BJ (cell line): ENCODE measurements around the gene FAF1. TPM values are rescaled to one million over a fixed set of nuclear protein-coding genes. Genes with fewer than 3 reads are reported as not detected.

ENCODE experiments used
- CTCF ChIA-PET: fragments of 350-600 bp; formaldehyde crosslinking; extraction: SDS; loops from one replicate; lab custom pipeline; 2021; ENCODE audit warnings: antibody characterized with exemption, inconsistent platforms; lab: Yijun Ruan, JAX
- POLR2A ChIA-PET: fragments of 300-600 bp; sonication (Branson Sonifier 250); formaldehyde crosslinking; extraction: SDS; loops from one replicate; lab custom pipeline; 2021; ENCODE audit warnings: antibody characterized with exemption; lab: Charles Lee
- DNase-seq: peaks from one replicate; pipeline ENCODE4 v3.0.0-alpha.2; 2011; ENCODE audit warnings: low read depth
- H3K27me3 ChIP-seq: 2 replicates; pipeline ENCODE4 v1.6.0; 2011; ENCODE audit warnings: low read length; ENCODE audit not compliant: control insufficient read depth, insufficient read depth
- H3K36me3 ChIP-seq: 2 replicates; pipeline ENCODE4 v1.5.1; 2011; ENCODE audit warnings: low read length; ENCODE audit not compliant: control insufficient read depth, insufficient read depth
- H3K4me3 ChIP-seq: 2 replicates; pipeline ENCODE4 v1.5.1; 2011; ENCODE audit warnings: low read depth, mild to moderate bottlenecking, control low read depth, low read length
- polyA plus RNA-seq: library from polyadenylated mRNA; depleted of rRNA; stranded (reverse); fragments of >200 nt; gene quantifications from 2 replicates; pipeline ENCODE4 v1.2.3, GENCODE V29; 2011
- TF ChIP-seq, protein P1 (sequence below): IDR thresholded peaks from 2 replicates; pipeline ENCODE4 v1.5.1; 2011; ENCODE audit warnings: low read depth, mild to moderate bottlenecking, control low read depth, inconsistent platforms, low read length, moderate library complexity; ENCODE audit not compliant: insufficient read depth

FAF1 gene
- polyA plus RNA-seq, 1 experiment = 15.5 TPM

DNA sequence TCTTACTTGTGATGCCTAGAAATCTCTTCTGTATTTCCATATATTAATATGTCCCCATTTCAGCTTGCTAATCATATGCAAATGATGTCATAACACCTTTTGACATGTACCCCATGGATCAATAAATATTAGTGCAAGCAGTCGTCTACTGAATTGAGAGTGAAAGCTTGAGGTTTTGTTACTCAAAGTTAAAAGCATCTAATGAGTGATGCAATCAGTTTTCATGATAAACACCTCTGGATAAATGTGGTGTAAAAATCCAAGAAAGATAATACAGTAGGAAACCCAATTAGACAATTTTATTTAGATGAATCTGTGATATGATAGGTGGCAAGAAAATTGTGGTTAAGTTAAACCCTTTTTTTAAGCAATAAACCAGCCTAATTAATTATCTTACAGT lies 395.6 kb downstream of the FAF1 start:
- DNase-seq = no peak
- H3K27me3 ChIP-seq = no peaks in the 10 kb centered on the region
- ChIA-PET POLR2A (no interaction called here), CTCF (interaction anchor here (1.2 kb wide), 1 partner anchor 16 kb away, joined by 3 read pairs; no protein-coding TSS in a partner anchor)
- TF ChIP-seq, protein P1, sequence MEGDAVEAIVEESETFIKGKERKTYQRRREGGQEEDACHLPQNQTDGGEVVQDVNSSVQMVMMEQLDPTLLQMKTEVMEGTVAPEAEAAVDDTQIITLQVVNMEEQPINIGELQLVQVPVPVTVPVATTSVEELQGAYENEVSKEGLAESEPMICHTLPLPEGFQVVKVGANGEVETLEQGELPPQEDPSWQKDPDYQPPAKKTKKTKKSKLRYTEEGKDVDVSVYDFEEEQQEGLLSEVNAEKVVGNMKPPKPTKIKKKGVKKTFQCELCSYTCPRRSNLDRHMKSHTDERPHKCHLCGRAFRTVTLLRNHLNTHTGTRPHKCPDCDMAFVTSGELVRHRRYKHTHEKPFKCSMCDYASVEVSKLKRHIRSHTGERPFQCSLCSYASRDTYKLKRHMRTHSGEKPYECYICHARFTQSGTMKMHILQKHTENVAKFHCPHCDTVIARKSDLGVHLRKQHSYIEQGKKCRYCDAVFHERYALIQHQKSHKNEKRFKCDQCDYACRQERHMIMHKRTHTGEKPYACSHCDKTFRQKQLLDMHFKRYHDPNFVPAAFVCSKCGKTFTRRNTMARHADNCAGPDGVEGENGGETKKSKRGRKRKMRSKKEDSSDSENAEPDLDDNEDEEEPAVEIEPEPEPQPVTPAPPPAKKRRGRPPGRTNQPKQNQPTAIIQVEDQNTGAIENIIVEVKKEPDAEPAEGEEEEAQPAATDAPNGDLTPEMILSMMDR = no peak
- no peak overlapping the region for H3K4me3 ChIP-seq
- H3K36me3 ChIP-seq = no peaks in the 10 kb centered on the region

GRCh38 chr1:50562106-50562505 lies 398.0 kb downstream of the FAF1 start:
- H3K4me3 ChIP-seq = no peak overlapping the region
- ChIA-PET CTCF (interaction anchor here (1.3 to 1.4 kb wide), 2 partner anchors 17 to 19 kb away, joined by 3 to 4 read pairs; no protein-coding TSS in a partner anchor), POLR2A (no interaction called here)
- no peaks in the 10 kb centered on the region for H3K36me3 ChIP-seq
- no peaks in the 10 kb centered on the region for H3K27me3 ChIP-seq
- TF ChIP-seq, protein P1 = no peak
- no peak for DNase-seq

GRCh38 chr1:50559421-50559820 lies 400.6 kb downstream of the FAF1 start:
- POLR2A ChIA-PET = no interaction called here
- TF ChIP-seq, protein P1 = no peak
- Histone ChIP-seq H3K4me3 (no peak overlapping the region), H3K36me3 (no peaks in the 10 kb centered on the region), H3K27me3 (no peaks in the 10 kb centered on the region)
- CTCF ChIA-PET = no interaction called here
- no peak for DNase-seq

- CTCF ChIA-PET = no interaction called here
- TF ChIP-seq, protein P1 = no peak
- POLR2A ChIA-PET = no interaction called here
- no peak overlapping the region for H3K4me3 ChIP-seq
- no peaks in the 10 kb centered on the region for H3K36me3 ChIP-seq
- no peaks in the 10 kb centered on the region for H3K27me3 ChIP-seq
- no peak for DNase-seq
Measured at GRCh38 chr1:50553921-50554320, 406.1 kb downstream of the FAF1 start.

GRCh38 chr1:50548243-50548642 lies 411.8 kb downstream of the FAF1 start:
- no peaks in the 10 kb centered on the region for H3K36me3 ChIP-seq
- ChIA-PET CTCF (interaction anchor here (0.8 kb wide), 1 partner anchor 39 kb away, joined by 3 read pairs; no protein-coding TSS in a partner anchor), POLR2A (no interaction called here)
- H3K4me3 ChIP-seq = no peak overlapping the region
- DNase-seq = no peak
- TF ChIP-seq, protein P1 = no peak
- no peaks in the 10 kb centered on the region for H3K27me3 ChIP-seq
